ENCODE results near the gene CCS.
"Not testable (repeated sequence)": the region's sequence is repeated elsewhere in the genome, so short reads cannot be mapped to it uniquely, and the experiment has no call there.

The CCS gene, protein sequence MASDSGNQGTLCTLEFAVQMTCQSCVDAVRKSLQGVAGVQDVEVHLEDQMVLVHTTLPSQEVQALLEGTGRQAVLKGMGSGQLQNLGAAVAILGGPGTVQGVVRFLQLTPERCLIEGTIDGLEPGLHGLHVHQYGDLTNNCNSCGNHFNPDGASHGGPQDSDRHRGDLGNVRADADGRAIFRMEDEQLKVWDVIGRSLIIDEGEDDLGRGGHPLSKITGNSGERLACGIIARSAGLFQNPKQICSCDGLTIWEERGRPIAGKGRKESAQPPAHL

GRCh38 chr11:66592457-66593302 is at the start of gene CCS, which contains the start of gene CCDC87:
CCS (plus strand) TSS chr11:66593185; CDS start chr11:66593262, 77 bp downstream.
CCDC87 (minus strand) TSS chr11:66593063; CDS start chr11:66593015, 48 bp downstream.
- Histone ChIP-seq H3K4me1 (ENCODE audit: insufficient read depth, low read length) (no peaks in the 10 kb centered on the region), H3K27me3 (ENCODE audit: insufficient read depth, low read length) (peaks cover 13% of the 10 kb centered on the region; the same call in 1 of the 2 replicates), H3K27ac (ENCODE audit: low read length) (no peak within 1 kb of the TSS), H3K36me3 (ENCODE audit: insufficient read depth, low read depth, low read length) (0 out of 2 replicates have a peak, but pooled peaks cover 3% of the 10 kb centered on the region), H3K9ac (ENCODE audit: low read depth, low read length) (peak within 1 kb of the TSS; percentile 83; the same call in 1 of the 2 replicates), H3K4me3 (ENCODE audit: low read length) (peak within 1 kb of the TSS; percentile 85), H3K9me3 (ENCODE audit: insufficient read depth, low read depth, low read length) (peaks cover 21% of the 10 kb centered on the region; the same call in 1 of the 2 replicates)

- Histone ChIP-seq H3K27ac (ENCODE audit: low read length) (no peak overlapping the region), H3K9ac (ENCODE audit: low read depth, low read length) (peak overlapping the region; percentile 24; the same call in 1 of the 2 replicates)
Measured at GRCh38 chr11:66543263-66544107, 49.5 kb upstream of the CCS start.

GRCh38 chr11:66544952-66545351 is 48.0 kb upstream of the CCS start:
- not testable (repeated sequence) for H3K27me3 ChIP-seq (ENCODE audit: insufficient read depth, low read length); H3K36me3 ChIP-seq (ENCODE audit: insufficient read depth, low read depth, low read length); H3K9me3 ChIP-seq (ENCODE audit: insufficient read depth, low read depth, low read length); H3K27ac ChIP-seq (ENCODE audit: low read length)
- peak overlapping the region; percentile 75; the same call in 1 of the 2 replicates for H3K9ac ChIP-seq (ENCODE audit: low read depth, low read length)
- peak overlapping the region; percentile 77 for H3K4me3 ChIP-seq (ENCODE audit: low read length)
- H3K4me1 ChIP-seq (ENCODE audit: insufficient read depth, low read length), result peaks cover 12% of the 10 kb centered on the region

More at GRCh38 chr11:66543263-66544107, 49.5 kb upstream of the CCS start:
- H3K36me3 ChIP-seq (ENCODE audit: insufficient read depth, low read depth, low read length), result no peaks in the 10 kb centered on the region
- peaks cover 17% of the 10 kb centered on the region for H3K4me1 ChIP-seq (ENCODE audit: insufficient read depth, low read length)
- peak overlapping the region; percentile 29; the same call in 1 of the 2 replicates for H3K4me3 ChIP-seq (ENCODE audit: low read length)
- H3K9me3 ChIP-seq (ENCODE audit: insufficient read depth, low read depth, low read length), result no peaks in the 10 kb centered on the region
- no peaks in the 10 kb centered on the region for H3K27me3 ChIP-seq (ENCODE audit: insufficient read depth, low read length)

- Histone ChIP-seq H3K36me3 (ENCODE audit: insufficient read depth, low read depth, low read length) (no peaks in the 10 kb centered on the region), H3K4me1 (ENCODE audit: insufficient read depth, low read length) (peaks cover 12% of the 10 kb centered on the region), H3K9me3 (ENCODE audit: insufficient read depth, low read depth, low read length) (no peaks in the 10 kb centered on the region), H3K27me3 (ENCODE audit: insufficient read depth, low read length) (no peaks in the 10 kb centered on the region), H3K4me3 (ENCODE audit: low read length) (peak within 1 kb of the TSS; percentile 77), H3K9ac (ENCODE audit: low read depth, low read length) (peak within 1 kb of the TSS; percentile 77; the same call in 1 of the 2 replicates), H3K27ac (ENCODE audit: low read length) (peak within 1 kb of the TSS; percentile 26)
Measured at GRCh38 chr11:66545701-66546367, 47.2 kb upstream of the CCS start, which contains the start of gene ZDHHC24. ZDHHC24 (minus strand) TSS chr11:66546048; CDS start chr11:66546003, 45 bp downstream.

GRCh38 chr11:66546368-66546965 is 46.5 kb upstream of the CCS start, which contains the start of gene ACTN3:
ACTN3 (plus strand) TSS chr11:66546903; CDS start chr11:66546938, 35 bp downstream.
- Histone ChIP-seq H3K9me3 (ENCODE audit: insufficient read depth, low read depth, low read length) (no peaks in the 10 kb centered on the region), H3K4me1 (ENCODE audit: insufficient read depth, low read length) (peaks cover 12% of the 10 kb centered on the region), H3K36me3 (ENCODE audit: insufficient read depth, low read depth, low read length) (no peaks in the 10 kb centered on the region), H3K4me3 (ENCODE audit: low read length) (peak within 1 kb of the TSS; percentile 77), H3K9ac (ENCODE audit: low read depth, low read length) (peak within 1 kb of the TSS; percentile 77; the same call in 1 of the 2 replicates), H3K27ac (ENCODE audit: low read length) (peak within 1 kb of the TSS; percentile 26), H3K27me3 (ENCODE audit: insufficient read depth, low read length) (no peaks in the 10 kb centered on the region)

DNA sequence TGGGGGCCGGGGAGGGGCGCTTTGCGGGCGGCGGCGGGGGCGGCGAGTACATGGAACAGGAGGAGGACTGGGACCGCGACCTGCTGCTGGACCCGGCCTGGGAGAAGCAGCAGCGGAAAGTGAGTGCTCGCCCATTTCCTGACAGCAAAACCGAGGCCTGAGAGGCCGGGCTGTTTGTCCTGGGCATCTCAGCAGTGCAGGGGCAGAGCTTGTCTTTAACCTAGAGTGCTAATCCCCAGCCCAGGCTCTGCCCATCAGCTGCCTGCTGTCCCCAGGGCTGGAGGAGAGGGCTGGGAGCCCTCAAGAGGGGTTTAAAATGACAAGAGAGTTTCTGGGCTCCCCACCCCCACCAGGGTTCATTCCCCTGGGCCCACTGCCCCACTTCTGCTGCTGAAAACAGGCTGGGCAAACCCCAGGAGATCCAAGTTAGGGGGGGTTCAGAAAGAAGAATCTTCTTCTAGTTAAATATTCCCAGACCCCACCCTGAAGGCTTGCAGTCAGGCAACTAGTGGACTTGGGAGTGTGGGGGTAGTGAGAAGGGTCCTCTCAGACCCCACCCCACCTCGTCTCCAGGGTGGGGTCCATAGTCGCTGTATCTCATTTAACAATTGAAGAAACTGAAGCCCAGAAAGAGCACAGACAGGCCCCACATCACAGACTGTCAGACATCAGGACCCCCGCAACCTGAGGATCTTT is 45.9 kb upstream of the CCS start:
- peak overlapping the region; percentile 77 for H3K4me3 ChIP-seq (ENCODE audit: low read length)
- peak overlapping the region; percentile 53; the same call in 1 of the 2 replicates for H3K9ac ChIP-seq (ENCODE audit: low read depth, low read length)
- no peaks in the 10 kb centered on the region for H3K9me3 ChIP-seq (ENCODE audit: insufficient read depth, low read depth, low read length)
- H3K27ac ChIP-seq (ENCODE audit: low read length), result no peak overlapping the region
- no peaks in the 10 kb centered on the region for H3K36me3 ChIP-seq (ENCODE audit: insufficient read depth, low read depth, low read length)
- peaks cover 12% of the 10 kb centered on the region for H3K4me1 ChIP-seq (ENCODE audit: insufficient read depth, low read length)
- no peaks in the 10 kb centered on the region for H3K27me3 ChIP-seq (ENCODE audit: insufficient read depth, low read length)

- Histone ChIP-seq H3K36me3 (ENCODE audit: insufficient read depth, low read depth, low read length) (no peaks in the 10 kb centered on the region), H3K9ac (ENCODE audit: low read depth, low read length) (peak overlapping the region; percentile 53; the same call in 1 of the 2 replicates), H3K4me1 (ENCODE audit: insufficient read depth, low read length) (peaks cover 12% of the 10 kb centered on the region), H3K27ac (ENCODE audit: low read length) (no peak overlapping the region), H3K27me3 (ENCODE audit: insufficient read depth, low read length) (no peaks in the 10 kb centered on the region), H3K4me3 (ENCODE audit: low read length) (peak overlapping the region; percentile 77), H3K9me3 (ENCODE audit: insufficient read depth, low read depth, low read length) (no peaks in the 10 kb centered on the region)
Measured at GRCh38 chr11:66547662-66548009, 45.3 kb upstream of the CCS start.

DNA sequence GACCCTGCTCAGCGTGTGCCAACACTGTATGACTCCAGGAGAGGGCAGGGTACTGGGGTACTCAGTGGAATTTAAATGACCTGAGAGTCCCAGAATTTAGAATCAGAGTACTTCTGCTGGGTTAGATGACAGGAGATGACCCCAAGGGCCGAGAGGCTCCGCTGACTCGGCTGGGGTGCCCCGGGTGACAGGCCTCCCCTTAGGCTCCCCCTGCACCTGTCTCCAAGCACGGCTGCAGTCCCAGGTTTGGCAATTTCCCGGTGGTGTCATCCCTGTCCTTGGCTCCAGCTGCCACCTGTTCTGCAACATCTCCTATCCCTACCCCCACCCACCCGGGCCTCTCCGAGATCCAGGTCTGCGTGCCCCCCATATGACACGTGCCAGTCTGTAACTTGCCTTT is 44.9 kb upstream of the CCS start:
- Histone ChIP-seq H3K9ac (ENCODE audit: low read depth, low read length) (peak overlapping the region; percentile 53; the same call in 1 of the 2 replicates), H3K27ac (ENCODE audit: low read length) (no peak overlapping the region), H3K4me3 (ENCODE audit: low read length) (peak overlapping the region; percentile 77), H3K36me3 (ENCODE audit: insufficient read depth, low read depth, low read length) (no peaks in the 10 kb centered on the region), H3K27me3 (ENCODE audit: insufficient read depth, low read length) (no peaks in the 10 kb centered on the region), H3K4me1 (ENCODE audit: insufficient read depth, low read length) (peaks cover 12% of the 10 kb centered on the region), H3K9me3 (ENCODE audit: insufficient read depth, low read depth, low read length) (no peaks in the 10 kb centered on the region)

DNA sequence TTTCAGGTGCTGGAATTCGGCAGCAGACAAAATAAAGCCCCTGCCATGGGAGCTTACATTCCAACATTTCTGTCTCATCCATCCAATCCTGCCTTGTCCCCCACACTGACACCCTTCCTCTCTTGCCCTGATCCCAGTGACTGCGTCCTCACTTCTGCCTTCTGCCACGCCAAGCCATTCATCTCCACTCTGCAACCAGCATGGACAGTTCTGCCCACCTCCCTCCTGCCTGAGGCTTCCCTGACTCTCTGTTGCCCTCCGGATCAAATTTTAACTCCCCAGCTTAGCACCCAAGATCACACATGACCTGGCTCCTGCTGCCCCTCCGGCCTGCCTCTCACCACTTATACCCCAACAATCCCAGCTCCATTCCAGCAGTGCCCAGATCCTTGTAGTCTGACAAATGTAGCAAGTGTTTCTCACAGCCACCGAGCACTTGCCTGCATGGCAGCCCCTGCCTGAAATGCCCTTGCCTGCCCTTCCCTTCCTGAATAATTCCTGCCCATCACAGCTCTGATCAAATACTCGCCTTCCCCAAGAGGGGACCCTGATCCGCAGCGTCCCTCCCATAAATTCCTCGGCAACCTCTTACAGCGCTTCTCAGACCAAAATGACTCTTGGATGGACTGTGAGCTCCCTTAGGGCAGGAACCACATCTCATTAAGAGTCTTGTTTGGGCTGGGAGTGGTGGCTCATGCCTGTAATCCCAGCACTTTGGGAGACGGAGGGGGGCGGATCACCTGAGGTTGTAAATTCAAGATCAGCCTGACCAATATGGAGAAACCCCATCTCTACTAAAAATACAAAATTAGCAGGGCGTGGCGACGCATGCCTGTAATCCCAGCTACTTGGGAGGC is 44.0 kb upstream of the CCS start:
- Histone ChIP-seq H3K9ac (ENCODE audit: low read depth, low read length) (no peak overlapping the region), H3K36me3 (ENCODE audit: insufficient read depth, low read depth, low read length) (no peaks in the 10 kb centered on the region), H3K27ac (ENCODE audit: low read length) (no peak overlapping the region), H3K4me3 (ENCODE audit: low read length) (peak overlapping the region; percentile 2; the same call in 1 of the 2 replicates), H3K27me3 (ENCODE audit: insufficient read depth, low read length) (no peaks in the 10 kb centered on the region), H3K9me3 (ENCODE audit: insufficient read depth, low read depth, low read length) (no peaks in the 10 kb centered on the region), H3K4me1 (ENCODE audit: insufficient read depth, low read length) (peaks cover 8% of the 10 kb centered on the region)
